NB4 (cell line): Measurements from ENCODE around the gene IL17RC.

ENCODE experiments used
- CTCF ChIP-seq: IDR thresholded peaks from one replicate; pipeline ENCODE4 v1.5.1; 2012; ENCODE audit warnings: low read depth, low read length
- POLR2A ChIP-seq: IDR thresholded peaks from 2 replicates; pipeline ENCODE4 v1.6.1; 2011; ENCODE audit warnings: mild to moderate bottlenecking; ENCODE audit not compliant: insufficient read length; ENCODE audit errors: extremely low read depth

- no peak for TF ChIP-seq CTCF
- no peak for TF ChIP-seq POLR2A
Observed at GRCh38 chr3:9951126-9951525, 34.2 kb downstream of the IL17RC start.
